ENCODE measurements around the gene RIN1.

Gene RIN1

DNA sequence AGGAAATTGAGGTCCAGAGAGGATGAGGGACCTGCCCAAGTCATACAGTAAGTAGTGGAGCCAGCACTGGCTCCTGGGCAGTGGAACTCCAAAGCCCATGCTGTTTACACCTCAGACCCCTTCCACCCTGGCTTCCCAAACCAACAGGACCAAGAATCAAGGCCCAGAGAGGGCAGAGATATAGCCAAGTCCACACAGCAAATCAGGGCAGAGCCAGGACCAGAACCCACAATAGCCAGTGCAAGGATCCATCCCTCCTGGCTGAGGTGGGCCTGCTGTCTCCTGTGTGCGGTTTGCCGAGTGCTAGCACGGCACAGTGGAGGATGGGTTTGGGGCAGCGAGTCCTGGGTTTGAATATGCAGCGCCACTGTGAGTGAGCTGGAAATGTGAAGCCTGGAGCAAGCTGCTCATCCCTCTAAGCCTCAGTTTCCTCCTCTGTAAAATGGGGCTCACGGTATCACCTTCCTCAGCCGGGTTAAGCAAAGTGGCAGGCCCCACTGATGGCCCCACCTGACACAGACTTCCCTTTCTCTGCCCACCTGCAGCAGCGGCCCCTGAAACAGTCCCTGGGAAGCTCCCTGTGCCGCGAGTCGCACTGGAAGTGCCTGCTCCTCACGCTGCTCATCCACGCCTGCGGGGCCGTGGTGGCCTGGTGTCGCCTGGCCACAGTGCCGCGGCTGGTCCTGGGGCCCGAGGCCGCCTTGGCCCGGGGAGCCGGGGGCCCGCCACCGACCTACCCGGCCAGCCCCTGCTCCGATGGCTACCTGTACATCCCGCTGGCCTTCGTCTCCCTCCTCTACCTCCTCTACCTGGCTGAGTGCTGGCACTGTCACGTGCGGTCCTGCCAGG is 42.2 kb downstream of the RIN1 start:
- no peak for FAIRE-seq

GRCh38 chr11:66293352-66293751 is 42.9 kb downstream of the RIN1 start:
- FAIRE-seq: no peak

DNA sequence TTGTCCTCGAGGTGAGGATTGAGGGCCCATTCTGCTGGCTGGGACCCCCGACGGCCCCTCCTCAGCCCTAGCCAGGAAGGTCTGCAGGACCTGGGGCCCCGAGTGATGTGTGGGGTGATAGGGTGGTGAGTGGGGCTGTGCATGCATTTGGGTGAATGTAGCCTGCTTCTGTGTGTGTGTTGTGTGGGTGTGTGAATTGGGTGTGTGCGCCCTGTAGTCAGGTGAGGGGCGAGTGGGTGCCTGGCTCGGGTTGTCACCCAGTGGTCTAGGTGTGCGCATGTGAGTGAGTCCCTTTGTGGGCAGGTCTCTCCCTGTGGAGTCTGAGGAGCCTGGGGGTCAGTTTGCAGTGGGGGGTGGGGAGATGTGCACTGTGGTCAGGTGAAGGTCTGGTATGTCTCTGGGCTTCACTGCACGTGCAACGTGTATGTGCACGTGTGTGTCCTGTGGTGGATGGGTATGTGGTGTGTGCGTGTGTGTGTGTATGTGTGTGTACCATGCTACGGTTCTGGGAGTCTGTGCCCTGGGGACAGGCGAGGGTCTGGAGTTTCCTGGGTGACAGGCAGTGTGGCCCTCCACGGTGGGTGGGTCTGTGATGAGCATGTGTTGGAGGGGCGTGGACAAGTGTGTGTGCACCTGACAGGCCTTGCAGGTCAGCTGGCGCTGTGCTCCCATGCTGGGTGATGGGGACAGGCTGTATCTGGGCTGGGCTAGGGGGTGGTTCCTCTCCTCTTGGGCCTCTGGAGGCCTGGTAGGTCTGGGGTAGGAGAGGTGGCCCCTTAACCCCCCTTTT is 43.5 kb downstream of the RIN1 start:
- FAIRE-seq: no peak

DNA sequence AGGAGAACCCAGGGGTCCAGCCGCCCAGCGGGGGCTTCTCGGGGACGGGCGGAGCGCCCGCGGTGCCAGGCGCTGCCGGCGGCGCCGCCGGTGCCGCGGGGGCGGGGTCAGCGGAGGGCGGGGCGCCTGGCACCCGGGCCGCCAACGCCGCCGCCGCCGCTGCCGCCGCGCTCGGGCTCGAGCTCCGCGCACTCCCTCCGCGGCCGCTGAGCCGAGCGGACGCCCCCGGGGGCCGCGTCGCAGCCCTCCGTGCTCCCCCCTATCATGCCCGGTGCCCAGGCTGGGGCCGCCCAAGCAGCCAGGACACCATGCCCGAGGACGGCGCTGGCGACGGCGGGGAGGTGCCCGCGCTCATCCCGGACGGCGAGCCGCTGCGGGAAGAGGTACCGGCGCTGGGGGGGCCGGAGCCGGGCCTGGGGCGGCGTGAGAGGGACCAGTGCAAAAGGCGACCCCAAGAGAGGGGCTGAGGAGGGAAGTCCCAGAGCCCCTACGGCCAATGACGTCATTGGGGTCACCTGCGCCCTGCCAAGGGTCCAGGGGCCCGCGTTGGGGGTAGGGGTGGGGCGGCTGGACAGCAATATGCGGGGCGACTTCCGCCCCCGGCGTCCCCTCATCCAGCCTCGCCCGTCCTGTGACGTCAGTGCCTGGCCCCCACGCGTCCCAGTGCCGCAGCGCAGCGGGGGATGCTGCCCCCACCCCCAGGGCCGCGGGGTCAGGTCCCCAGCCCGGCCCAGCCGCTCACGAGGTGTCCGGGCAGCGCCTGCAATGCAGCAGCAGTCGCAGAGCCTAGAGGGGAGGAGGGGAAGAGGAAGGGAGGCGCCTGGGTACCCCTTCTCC is 44.3 kb downstream of the RIN1 start, which contains the start of gene TMEM151A:
TMEM151A (plus strand) TSS at position 189 of the 837 bp plus-strand sequence; CDS start at position 309, 120 bp downstream.
- no peak for FAIRE-seq

- FAIRE-seq: no peak
Measured at GRCh38 chr11:66291303-66291705, 44.9 kb downstream of the RIN1 start.

- FAIRE-seq: no peak
Measured at GRCh38 chr11:66290330-66290621, 46.0 kb downstream of the RIN1 start.

DNA sequence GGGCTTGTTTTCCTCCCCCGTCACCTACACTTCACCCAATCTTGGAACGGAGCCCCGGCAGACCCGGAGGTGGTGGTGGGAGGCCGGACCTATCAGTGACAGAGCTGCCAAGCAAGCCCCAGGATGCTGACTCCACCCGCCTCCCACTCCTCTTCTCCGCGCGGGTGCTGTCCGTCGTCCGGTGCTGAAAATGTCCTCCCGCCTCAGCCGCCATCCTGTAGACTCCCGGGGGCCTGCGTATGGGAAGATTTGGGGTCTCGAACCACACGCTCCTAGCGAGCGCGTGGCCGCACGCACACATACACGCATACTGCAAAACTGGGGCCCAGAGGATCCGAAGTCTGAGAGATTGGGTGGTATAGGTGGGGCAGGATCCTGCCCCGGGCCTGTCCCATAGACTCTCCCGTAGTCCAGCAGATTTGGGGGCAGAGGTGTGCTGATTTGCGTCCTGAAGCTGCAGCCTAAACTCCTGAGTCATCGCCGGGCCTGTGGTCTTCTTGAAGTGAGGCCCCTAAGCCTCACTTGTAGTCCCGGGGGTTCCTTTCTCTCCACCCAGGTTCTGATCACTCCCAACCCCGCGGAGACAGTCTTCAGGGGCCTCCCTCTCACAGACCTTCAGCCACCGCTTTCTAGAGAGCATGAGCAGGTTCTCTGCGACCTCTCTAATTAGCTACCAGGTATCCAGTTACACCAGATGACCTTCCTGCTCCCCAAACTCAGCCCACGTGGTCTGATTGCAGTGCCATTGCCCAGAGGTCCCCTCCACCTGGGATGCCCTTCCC is 46.5 kb downstream of the RIN1 start:
- FAIRE-seq: no peak

DNA sequence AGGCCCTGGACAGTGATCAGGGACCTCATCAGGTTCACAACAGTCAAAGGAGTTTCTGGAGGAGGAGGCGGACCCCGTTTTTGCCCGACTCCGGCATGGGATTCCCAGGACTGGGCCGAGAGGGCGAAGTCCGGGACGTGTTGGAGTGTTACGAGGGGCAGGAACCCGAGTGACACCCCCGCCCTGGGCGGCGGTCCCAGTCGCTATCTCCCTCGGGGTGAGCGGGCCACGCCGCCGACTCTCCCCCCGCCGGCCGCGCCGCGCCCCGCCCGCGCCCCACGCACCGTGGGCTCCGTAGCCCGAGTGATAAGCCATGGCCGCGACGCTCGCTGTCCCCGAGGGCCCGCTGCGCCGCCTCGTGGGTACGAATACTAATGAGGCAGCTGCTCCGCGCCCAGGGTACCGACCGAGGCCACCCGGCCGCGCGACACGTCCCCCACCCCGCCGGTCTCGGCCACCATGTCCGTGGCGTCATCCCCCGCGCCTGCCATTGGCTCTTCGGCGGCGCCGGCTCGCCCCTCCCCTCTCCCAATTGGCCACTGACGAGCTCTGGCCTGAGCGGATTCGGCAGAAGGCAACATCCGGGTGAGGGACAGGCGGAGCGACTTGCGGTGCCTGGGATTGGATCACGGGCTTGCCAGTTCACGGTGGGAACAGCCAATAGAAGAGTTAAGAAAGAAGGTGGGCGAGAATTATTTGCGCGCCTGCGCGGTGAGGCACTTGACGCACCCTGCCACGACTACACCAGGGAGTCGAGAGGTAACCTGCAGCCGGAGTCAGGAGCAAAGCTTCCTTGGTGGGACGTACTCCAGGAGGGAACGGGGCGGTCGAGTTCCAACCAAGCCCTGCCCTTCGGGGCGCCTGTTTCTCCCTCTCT is 47.3 kb downstream of the RIN1 start, which contains the start of gene YIF1A:
YIF1A (minus strand) TSS at position 473 of the 877 bp plus-strand sequence; CDS start at position 315, 158 bp downstream.
- FAIRE-seq: peak; percentile 73

- FAIRE-seq: no peak
Measured at GRCh38 chr11:66287889-66288670, 48.2 kb downstream of the RIN1 start.

DNA sequence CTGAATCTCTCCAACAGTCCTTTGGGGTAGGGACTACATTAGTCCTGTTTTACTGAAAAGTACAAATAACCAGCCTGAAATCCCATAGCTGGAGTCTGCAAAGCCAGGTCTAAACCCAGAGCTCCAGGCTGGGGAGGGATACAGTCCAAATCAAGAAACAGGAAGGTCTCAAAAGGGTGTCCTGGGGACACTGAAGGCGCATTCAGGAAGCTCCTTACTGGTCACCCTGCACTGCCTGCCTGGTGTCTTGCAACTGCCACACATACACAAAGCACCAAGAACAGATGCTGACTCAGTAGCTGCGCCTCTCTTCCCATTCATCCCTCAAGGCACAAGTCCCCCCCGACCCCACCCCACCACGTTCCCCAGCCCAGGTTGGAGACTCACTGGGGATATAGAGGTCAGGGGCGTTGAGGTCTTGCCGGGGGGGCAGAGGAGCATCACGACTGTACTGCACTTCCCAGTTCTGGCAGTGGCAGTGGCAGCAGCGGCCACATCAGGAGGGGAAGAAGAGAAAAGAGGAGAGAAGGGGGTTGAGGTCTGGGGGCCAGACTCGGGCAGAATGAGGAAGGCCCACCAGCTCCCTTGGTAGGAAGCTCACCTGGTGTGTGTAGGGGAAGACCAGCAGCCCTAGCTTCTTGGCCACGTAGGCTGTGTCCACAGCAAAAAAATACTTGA is 48.9 kb downstream of the RIN1 start:
- no peak for FAIRE-seq

GRCh38 chr11:66286699-66287098 is 49.5 kb downstream of the RIN1 start:
- FAIRE-seq: no peak

- FAIRE-seq: no peak
Measured at GRCh38 chr11:66285250-66285947, 50.8 kb downstream of the RIN1 start.

DNA sequence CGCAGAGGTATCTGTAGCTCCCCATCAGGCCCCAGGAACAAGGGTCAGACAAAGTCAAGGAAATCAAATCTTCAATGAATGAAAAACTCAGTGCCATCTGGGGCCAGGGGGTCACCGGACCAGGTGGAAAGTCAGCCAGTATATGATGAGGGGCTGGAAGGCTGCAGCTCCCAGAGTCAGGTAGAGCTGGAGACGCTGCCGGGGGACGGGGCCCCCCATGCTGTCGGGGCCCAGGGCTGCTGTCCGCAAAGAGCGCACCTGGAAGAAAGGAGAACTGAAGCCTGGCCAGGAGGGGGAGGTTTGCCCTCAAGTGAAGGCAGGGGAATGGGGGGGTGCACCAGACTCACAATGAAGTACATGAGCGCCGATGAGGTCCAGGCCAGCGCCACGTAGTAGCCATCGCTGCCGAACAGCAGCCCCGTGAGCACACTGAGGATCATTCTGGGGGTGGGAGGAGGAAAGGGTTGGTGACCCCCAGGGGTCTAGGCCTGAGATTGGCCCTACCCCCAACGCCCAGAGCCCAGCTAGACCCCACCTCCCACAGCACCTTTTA is 51.6 kb downstream of the RIN1 start:
- FAIRE-seq: no peak

- FAIRE-seq: no peak
Measured at GRCh38 chr11:66283461-66284105, 52.7 kb downstream of the RIN1 start.

DNA sequence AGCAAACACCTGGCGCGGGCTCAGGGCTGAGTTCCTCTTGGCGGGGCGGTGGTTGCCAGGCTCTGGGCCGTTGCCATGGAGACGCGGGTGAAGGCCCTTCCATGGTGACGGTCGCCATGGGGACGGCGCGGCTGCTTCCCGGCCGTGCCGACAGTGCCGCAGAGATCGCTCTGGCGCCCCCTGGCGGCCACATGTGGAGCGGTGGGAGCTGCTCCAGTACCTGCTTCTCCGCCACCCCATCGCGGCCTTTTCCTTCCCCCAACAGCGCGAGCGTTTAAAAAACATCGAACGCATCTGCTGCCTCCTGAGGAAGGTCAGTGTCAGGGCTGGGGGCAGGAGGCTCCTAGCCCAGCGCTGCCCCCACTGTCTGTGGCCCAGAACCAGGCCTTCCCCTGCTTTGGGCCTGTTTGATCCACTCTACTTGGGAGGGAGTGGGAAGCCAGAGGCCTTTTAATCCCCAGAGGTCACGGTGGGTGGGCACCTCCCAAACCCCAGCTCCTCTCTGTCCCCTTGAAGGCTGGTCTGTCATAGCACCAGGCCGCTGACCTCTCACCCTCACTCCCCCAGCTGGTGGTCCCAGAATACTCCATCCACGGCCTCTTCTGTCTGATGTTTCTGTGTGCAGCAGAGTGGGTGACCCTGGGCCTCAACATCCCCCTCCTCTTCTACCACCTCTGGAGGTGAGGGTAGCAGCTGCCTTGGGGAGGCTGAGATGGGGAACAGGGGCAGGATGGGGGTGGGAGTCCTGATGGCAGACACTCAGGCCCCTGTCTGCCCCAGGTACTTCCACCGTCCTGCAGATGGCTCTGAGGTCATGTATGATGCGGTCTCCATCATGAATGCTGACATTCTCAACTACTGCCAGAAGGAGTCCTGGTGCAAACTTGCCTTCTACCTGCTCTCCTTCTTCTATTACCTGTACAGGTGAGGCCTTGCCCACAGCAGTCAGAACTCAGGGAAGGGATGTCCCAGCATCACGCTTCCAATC is 53.5 kb downstream of the RIN1 start:
- no peak for FAIRE-seq
